ENCODE results near the gene EFNB1. TPM values are rescaled to one million over a fixed set of nuclear protein-coding genes. Genes with fewer than 3 reads are reported as not detected.

Gene EFNB1
- total RNA-seq, 1 experiment from 2014 or later = 7.0 TPM

GRCh38 chrX:68842781-68843581 lies 14.2 kb downstream of the EFNB1 start:
- DNase-seq = no peak

GRCh38 chrX:68843992-68844391 lies 15.2 kb downstream of the EFNB1 start:
- TF ChIP-seq CTCF (IDR thresholded peaks at IDR 0.05; ENCODE audit: insufficient read depth in 1 of 2, low read depth in 1 of 2, low read length in 1 of 2, severe bottlenecking in 1 of 2, unreplicated experiment in 1 of 2) = no peak
- CTCF ChIA-PET = interaction anchor here (0.9 kb wide), 1 partner anchor 16 kb away, joined by 3 read pairs; no protein-coding TSS in a partner anchor
- H3K36me3 Mint-ChIP-seq (ENCODE audit: insufficient read depth, unreplicated experiment) = peaks cover 12% of the 10 kb centered on the region
- POLR2A ChIA-PET = no interaction called here
- intact Hi-C loops (cut with micrococcal nuclease; ENCODE audit: unreplicated experiment) = no loop called here
- H3K4me1 Mint-ChIP-seq (ENCODE audit: low read depth, unreplicated experiment) = peaks cover 7% of the 10 kb centered on the region
- H3K4me1 ChIP-seq = no peaks in the 10 kb centered on the region
- H3K9me3 ChIP-seq = no peaks in the 10 kb centered on the region
- H3K9me3 Mint-ChIP-seq (ENCODE audit: unreplicated experiment) = no peaks in the 10 kb centered on the region
- H3K27me3 ChIP-seq (replicated peaks; ENCODE audit: control insufficient read depth, insufficient read depth, low read length) = no peaks in the 10 kb centered on the region
- H3K4me3 Mint-ChIP-seq (ENCODE audit: unreplicated experiment) = no peak overlapping the region
- DNase-seq = no peak
- H3K4me3 ChIP-seq (ENCODE audit: low read depth, low read length) = no peak overlapping the region
- H3K27me3 Mint-ChIP-seq (ENCODE audit: insufficient read depth, unreplicated experiment) = no peaks in the 10 kb centered on the region
- no peak overlapping the region for H3K27ac Mint-ChIP-seq (ENCODE audit: unreplicated experiment)
- H3K36me3 ChIP-seq (ENCODE audit: control insufficient read depth, insufficient read depth, low read length) = no peaks in the 10 kb centered on the region
- no TSS peak for BruUV-seq (replicated peaks)

More at GRCh38 chrX:68842781-68843581, 14.2 kb downstream of the EFNB1 start:
- Histone ChIP-seq H3K9me3 (no peaks in the 10 kb centered on the region), H3K27me3 (replicated peaks; ENCODE audit: control insufficient read depth, insufficient read depth, low read length) (no peaks in the 10 kb centered on the region), H3K4me3 (ENCODE audit: low read depth, low read length) (no peak overlapping the region), H3K36me3 (ENCODE audit: control insufficient read depth, insufficient read depth, low read length) (no peaks in the 10 kb centered on the region), H3K4me1 (no peaks in the 10 kb centered on the region)
- Mint-ChIP-seq H3K27ac (ENCODE audit: unreplicated experiment) (no peak overlapping the region), H3K4me1 (ENCODE audit: low read depth, unreplicated experiment) (peaks cover 7% of the 10 kb centered on the region), H3K4me3 (ENCODE audit: unreplicated experiment) (no peak overlapping the region), H3K36me3 (ENCODE audit: insufficient read depth, unreplicated experiment) (peaks cover 11% of the 10 kb centered on the region), H3K27me3 (ENCODE audit: insufficient read depth, unreplicated experiment) (no peaks in the 10 kb centered on the region), H3K9me3 (ENCODE audit: unreplicated experiment) (no peaks in the 10 kb centered on the region)
- intact Hi-C loops (cut with micrococcal nuclease; ENCODE audit: unreplicated experiment) = no loop called here
- no peak for TF ChIP-seq CTCF (IDR thresholded peaks at IDR 0.05; ENCODE audit: insufficient read depth in 1 of 2, low read depth in 1 of 2, low read length in 1 of 2, severe bottlenecking in 1 of 2, unreplicated experiment in 1 of 2)
- ChIA-PET CTCF (no interaction called here), POLR2A (interaction anchor here (1.8 kb wide), 1 partner anchor 14 kb away, joined by 5 read pairs; the partner anchor contains the start of gene EFNB1)
- BruUV-seq (replicated peaks) = no TSS peak

GRCh38 chrX:68844581-68844980 lies 15.8 kb downstream of the EFNB1 start:
- H3K36me3 Mint-ChIP-seq (ENCODE audit: insufficient read depth, unreplicated experiment) = peaks cover 12% of the 10 kb centered on the region
- no peak for TF ChIP-seq CTCF (IDR thresholded peaks at IDR 0.05; ENCODE audit: insufficient read depth in 1 of 2, low read depth in 1 of 2, low read length in 1 of 2, severe bottlenecking in 1 of 2, unreplicated experiment in 1 of 2)
- Histone ChIP-seq H3K4me1 (no peaks in the 10 kb centered on the region), H3K4me3 (ENCODE audit: low read depth, low read length) (no peak overlapping the region), H3K36me3 (ENCODE audit: control insufficient read depth, insufficient read depth, low read length) (no peaks in the 10 kb centered on the region), H3K27me3 (replicated peaks; ENCODE audit: control insufficient read depth, insufficient read depth, low read length) (no peaks in the 10 kb centered on the region), H3K9me3 (no peaks in the 10 kb centered on the region)
- no TSS peak for BruUV-seq (replicated peaks)
- no peak for DNase-seq
- no peaks in the 10 kb centered on the region for H3K27me3 Mint-ChIP-seq (ENCODE audit: insufficient read depth, unreplicated experiment)
- no peak overlapping the region for H3K27ac Mint-ChIP-seq (ENCODE audit: unreplicated experiment)
- H3K9me3 Mint-ChIP-seq (ENCODE audit: unreplicated experiment) = no peaks in the 10 kb centered on the region
- peaks cover 7% of the 10 kb centered on the region for H3K4me1 Mint-ChIP-seq (ENCODE audit: low read depth, unreplicated experiment)
- ChIA-PET POLR2A (no interaction called here), CTCF (interaction anchor here (0.9 kb wide), 1 partner anchor 17 kb away, joined by 3 read pairs; no protein-coding TSS in a partner anchor)
- H3K4me3 Mint-ChIP-seq (ENCODE audit: unreplicated experiment) = no peak overlapping the region
- intact Hi-C loops (cut with micrococcal nuclease; ENCODE audit: unreplicated experiment) = no loop called here

All from Caco-2 (cell line).